H9 (cell line): ENCODE data around the gene PAMR1. TPM values are rescaled to one million over a fixed set of nuclear protein-coding genes. Genes with fewer than 3 reads are reported as not detected.
"Not testable (repeated sequence)": the region's sequence is repeated elsewhere in the genome, so short reads cannot be mapped to it uniquely, and the experiment has no call there.

ENCODE experiments used
- DNase-seq: peaks from one replicate; pipeline ENCODE4 v3.0.0-alpha.2; 2017
- H2AFZ ChIP-seq: one replicate; pipeline ENCODE4 v1.6.1; 2013; ENCODE audit warnings: mild to moderate bottlenecking, low read length, control low read depth, moderate library complexity
- H2AK5ac ChIP-seq: 2 replicates; pipeline ENCODE4 v1.6.1; 2013; ENCODE audit warnings: low read length, control low read depth, mixed read lengths; ENCODE audit not compliant: insufficient read length
- H2BK120ac ChIP-seq: one replicate; pipeline ENCODE4 v1.6.1; 2013; ENCODE audit warnings: low read depth, mild to moderate bottlenecking, low read length, control low read depth, inconsistent platforms; ENCODE audit not compliant: poor library complexity, severe bottlenecking
- H2BK12ac ChIP-seq: 2 replicates; pipeline ENCODE4 v1.6.1; 2013; ENCODE audit warnings: low read length, control low read depth, mixed read lengths, low read depth; ENCODE audit not compliant: insufficient read length
- H2BK15ac ChIP-seq: 2 replicates; pipeline ENCODE4 v1.6.1; 2013; ENCODE audit warnings: low read depth, low read length, control low read depth
- H2BK20ac ChIP-seq: one replicate; pipeline ENCODE4 v1.6.1; 2013; ENCODE audit warnings: low read depth, mild to moderate bottlenecking, low read length, control low read depth, inconsistent platforms; ENCODE audit not compliant: poor library complexity, severe bottlenecking
- H2BK5ac ChIP-seq: 2 replicates; pipeline ENCODE4 v1.6.1; 2013; ENCODE audit warnings: low read length, control low read depth, mixed read lengths; ENCODE audit not compliant: insufficient read length
- H3K14ac ChIP-seq: 2 replicates; pipeline ENCODE4 v1.6.1; 2013; ENCODE audit warnings: low read length, control low read depth; ENCODE audit not compliant: insufficient read depth
- H3K18ac ChIP-seq: 2 replicates; pipeline ENCODE4 v1.6.1; 2013; ENCODE audit warnings: low read depth, mild to moderate bottlenecking, mixed read lengths, low read length, control low read depth; ENCODE audit not compliant: insufficient read length
- H3K23ac ChIP-seq: 2 replicates; pipeline ENCODE4 v1.6.1; 2013; ENCODE audit warnings: low read length, control low read depth, mixed read lengths, low read depth; ENCODE audit not compliant: insufficient read length
- H3K23me2 ChIP-seq: 2 replicates; pipeline ENCODE4 v1.6.1; 2013; ENCODE audit warnings: low read depth, mild to moderate bottlenecking, mixed read lengths, low read length, control low read depth; ENCODE audit not compliant: insufficient read length, poor library complexity, severe bottlenecking
- H3K27ac ChIP-seq: 2 replicates; pipeline ENCODE4 v1.5.1; 2013; ENCODE audit warnings: low read length, control low read depth, mixed read lengths, low read depth; ENCODE audit not compliant: insufficient read length
- H3K27me3 ChIP-seq: 2 replicates; pipeline ENCODE4 v1.6.1; 2013; ENCODE audit warnings: low read length, control low read depth, inconsistent platforms; ENCODE audit not compliant: insufficient read depth
- H3K4ac ChIP-seq: 2 replicates; pipeline ENCODE4 v1.6.1; 2013; ENCODE audit warnings: low read depth, mild to moderate bottlenecking, control low read depth, inconsistent platforms, low read length, moderate library complexity
- H3K4me1 ChIP-seq: 2 replicates; pipeline ENCODE4 v1.6.1; 2013; ENCODE audit warnings: low read length, control low read depth, inconsistent platforms; ENCODE audit not compliant: insufficient read depth
- H3K4me2 ChIP-seq: 2 replicates; pipeline ENCODE4 v1.6.1; 2013; ENCODE audit warnings: low read length, control low read depth, mixed read lengths; ENCODE audit not compliant: insufficient read length, insufficient read depth
- H3K56ac ChIP-seq: 2 replicates; pipeline ENCODE4 v1.6.1; 2013; ENCODE audit warnings: low read depth, mild to moderate bottlenecking, mixed read lengths, low read length, control low read depth; ENCODE audit not compliant: insufficient read length
- H3K79me1 ChIP-seq: 2 replicates; pipeline ENCODE4 v1.6.1; 2013; ENCODE audit warnings: low read depth, mild to moderate bottlenecking, moderate library complexity, low read length, control low read depth, inconsistent platforms; ENCODE audit not compliant: insufficient read depth, poor library complexity, severe bottlenecking
- H3K79me2 ChIP-seq: 2 replicates; pipeline ENCODE4 v1.6.1; 2013; ENCODE audit warnings: low read length, control low read depth, inconsistent platforms; ENCODE audit not compliant: insufficient read depth
- H3K9ac ChIP-seq: 2 replicates; pipeline ENCODE4 v1.6.1; 2013; ENCODE audit warnings: low read length, control low read depth, mixed read lengths; ENCODE audit not compliant: insufficient read length; ENCODE audit errors: extremely low read depth
- H3K9me3 ChIP-seq: one replicate; pipeline ENCODE4 v1.6.1; 2013; ENCODE audit warnings: low read depth, low read length, inconsistent platforms; ENCODE audit not compliant: control insufficient read depth
- H3T11ph ChIP-seq: one replicate; pipeline ENCODE4 v1.6.1; 2013; ENCODE audit warnings: mild to moderate bottlenecking, low read length, control low read depth, inconsistent platforms
- H4K20me1 ChIP-seq: one replicate; pipeline ENCODE4 v1.6.1; 2013; ENCODE audit not compliant: control insufficient read depth, insufficient read length, insufficient read depth
- H4K5ac ChIP-seq: 2 replicates; pipeline ENCODE4 v1.6.1; 2013; ENCODE audit warnings: low read depth, mild to moderate bottlenecking, mixed read lengths, low read length, control low read depth; ENCODE audit not compliant: insufficient read length
- H4K8ac ChIP-seq: replicated peaks from 2 replicates; pipeline ENCODE4 v1.6.1; 2013; ENCODE audit warnings: low read length, control low read depth, mixed read lengths, low read depth; ENCODE audit not compliant: insufficient read length
- H4K91ac ChIP-seq: 2 replicates; pipeline ENCODE4 v1.6.1; 2013; ENCODE audit warnings: low read depth, mild to moderate bottlenecking, moderate library complexity, mixed read lengths, low read length, control low read depth; ENCODE audit not compliant: insufficient read length
- H3K27ac Mint-ChIP-seq, 3 experiments: 2 replicates in 2 of 3; 3 replicates in 1 of 3; pipeline ENCODE4 v1.8.0; 2020 to 2021; ENCODE audit warnings: mixed read lengths in 3 of 3, mild to moderate bottlenecking in 1 of 3, moderate library complexity in 1 of 3
- H3K27me3 Mint-ChIP-seq: 2 replicates; pipeline ENCODE4 v1.8.0; 2021; ENCODE audit warnings: low read depth, mild to moderate bottlenecking, moderate library complexity, mixed read lengths
- H3K36me3 Mint-ChIP-seq, 3 experiments: 2 replicates in 2 of 3; 3 replicates in 1 of 3; pipeline ENCODE4 v1.8.0; 2020 to 2021; ENCODE audit warnings: low read depth in 3 of 3, mixed read lengths in 3 of 3; ENCODE audit not compliant: insufficient read depth in 1 of 3
- H3K4me1 Mint-ChIP-seq, 2 experiments: 2 replicates each; pipeline ENCODE4 v1.8.0; 2020; ENCODE audit warnings: mixed read lengths in 2 of 2
- H3K4me3 Mint-ChIP-seq, 2 experiments: 2 replicates in 1 of 2; 3 replicates in 1 of 2; pipeline ENCODE4 v1.8.0; 2020 to 2021; ENCODE audit warnings: mild to moderate bottlenecking in 2 of 2, mixed read lengths in 2 of 2, moderate library complexity in 1 of 2
- H3K9me3 Mint-ChIP-seq, 2 experiments: 2 replicates in 1 of 2; 3 replicates in 1 of 2; pipeline ENCODE4 v1.8.0; 2020; ENCODE audit warnings: mild to moderate bottlenecking in 2 of 2, mixed read lengths in 2 of 2, moderate library complexity in 1 of 2
- WGBS: extraction: QIAGEN DNeasy Blood & Tissue Kit; methylation state at CpG from one replicate; pipeline ENCODE4 v1.1.7; 2013; ENCODE audit warnings: missing lambda C conversion rate, low lambda C conversion rate, mixed read lengths; ENCODE audit not compliant: insufficient read length; ENCODE audit errors: extremely low coverage; 5-methylcytosine and 5-hydroxymethylcytosine counted together
- total RNA-seq: library from RNA; stranded (reverse); gene quantifications from 2 replicates; pipeline ENCODE4 v1.2.1, GENCODE V29; 2021
- TF ChIP-seq, protein P1 (sequence below): fragments of 200-600 bp; sonication (generic); conservative IDR thresholded peaks from 3 replicates; pipeline ENCODE4 v1.8.0; 2021; ENCODE audit warnings: antibody characterized with exemption, mild to moderate bottlenecking

The PAMR1 gene
- total RNA-seq, 1 experiment from 2014 or later = 2.4 TPM

DNA sequence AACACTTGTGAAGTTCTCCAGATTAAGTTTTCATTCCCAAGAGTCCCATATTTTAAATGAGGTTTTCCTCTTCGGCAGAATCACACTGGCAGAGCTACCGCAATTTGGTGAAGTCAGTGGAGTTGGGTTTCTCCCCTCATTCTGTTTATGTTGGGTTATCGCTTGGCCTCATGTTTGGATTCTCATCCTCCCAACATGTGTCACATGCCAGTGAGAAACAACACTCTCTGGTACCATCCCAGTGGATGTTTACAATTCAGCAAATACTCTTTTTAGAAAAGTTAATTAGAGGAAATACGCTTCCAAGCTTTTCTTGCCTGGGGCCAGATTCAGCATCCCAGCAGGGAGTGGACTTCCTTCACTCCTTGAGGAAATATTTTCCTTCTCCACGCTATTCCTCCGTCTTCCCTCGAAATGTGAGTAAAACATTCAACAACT lies 2.1 kb downstream of the PAMR1 start:
- Histone ChIP-seq H3K23me2 (peaks cover 12% of the 10 kb centered on the region), H3K9ac (no peak overlapping the region), H3K27ac (no peak overlapping the region), H4K20me1 (no peaks in the 10 kb centered on the region), H4K91ac (no peak overlapping the region), H2AK5ac (no peak overlapping the region), H3K4ac (no peak overlapping the region), H2BK12ac (no peak overlapping the region), H3K23ac (no peak overlapping the region), H3K18ac (no peak overlapping the region), H3K14ac (no peak overlapping the region), H2BK15ac (no peak overlapping the region), H2BK120ac (no peak overlapping the region), H3K9me3 (no peaks in the 10 kb centered on the region), H3K4me1 (peaks cover 4% of the 10 kb centered on the region; the same call in 1 of the 2 replicates), H3K79me2 (no peaks in the 10 kb centered on the region), H4K5ac (no peak overlapping the region), H3K56ac (no peak overlapping the region), H3K79me1 (no peaks in the 10 kb centered on the region), H3K27me3 (no peaks in the 10 kb centered on the region; the same call in 1 of the 2 replicates), H2BK20ac (no peak overlapping the region), H3K4me2 (no peak overlapping the region), H3T11ph (no peak overlapping the region), H2AFZ (no peak overlapping the region), H2BK5ac (no peak overlapping the region), H4K8ac (no peak overlapping the region)
- Mint-ChIP-seq H3K4me1 (peaks cover 22 to 31% of the 10 kb centered on the region in 2 experiments), H3K27me3 (peaks cover 52% of the 10 kb centered on the region), H3K9me3 (peaks cover 1 to 6% of the 10 kb centered on the region in 2 experiments; a peak in 2 of 5 replicates), H3K27ac (no peak overlapping the region), H3K36me3 (peaks cover 0 to 6% (median 0%) of the 10 kb centered on the region in 3 experiments; a peak in 3 of 7 replicates), H3K4me3 (no peak overlapping the region)
- no CpG with 5 or more reads among the region's 7 CpGs for WGBS
- no peak for DNase-seq
- TF ChIP-seq, protein P1, sequence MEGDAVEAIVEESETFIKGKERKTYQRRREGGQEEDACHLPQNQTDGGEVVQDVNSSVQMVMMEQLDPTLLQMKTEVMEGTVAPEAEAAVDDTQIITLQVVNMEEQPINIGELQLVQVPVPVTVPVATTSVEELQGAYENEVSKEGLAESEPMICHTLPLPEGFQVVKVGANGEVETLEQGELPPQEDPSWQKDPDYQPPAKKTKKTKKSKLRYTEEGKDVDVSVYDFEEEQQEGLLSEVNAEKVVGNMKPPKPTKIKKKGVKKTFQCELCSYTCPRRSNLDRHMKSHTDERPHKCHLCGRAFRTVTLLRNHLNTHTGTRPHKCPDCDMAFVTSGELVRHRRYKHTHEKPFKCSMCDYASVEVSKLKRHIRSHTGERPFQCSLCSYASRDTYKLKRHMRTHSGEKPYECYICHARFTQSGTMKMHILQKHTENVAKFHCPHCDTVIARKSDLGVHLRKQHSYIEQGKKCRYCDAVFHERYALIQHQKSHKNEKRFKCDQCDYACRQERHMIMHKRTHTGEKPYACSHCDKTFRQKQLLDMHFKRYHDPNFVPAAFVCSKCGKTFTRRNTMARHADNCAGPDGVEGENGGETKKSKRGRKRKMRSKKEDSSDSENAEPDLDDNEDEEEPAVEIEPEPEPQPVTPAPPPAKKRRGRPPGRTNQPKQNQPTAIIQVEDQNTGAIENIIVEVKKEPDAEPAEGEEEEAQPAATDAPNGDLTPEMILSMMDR = no peak

DNA sequence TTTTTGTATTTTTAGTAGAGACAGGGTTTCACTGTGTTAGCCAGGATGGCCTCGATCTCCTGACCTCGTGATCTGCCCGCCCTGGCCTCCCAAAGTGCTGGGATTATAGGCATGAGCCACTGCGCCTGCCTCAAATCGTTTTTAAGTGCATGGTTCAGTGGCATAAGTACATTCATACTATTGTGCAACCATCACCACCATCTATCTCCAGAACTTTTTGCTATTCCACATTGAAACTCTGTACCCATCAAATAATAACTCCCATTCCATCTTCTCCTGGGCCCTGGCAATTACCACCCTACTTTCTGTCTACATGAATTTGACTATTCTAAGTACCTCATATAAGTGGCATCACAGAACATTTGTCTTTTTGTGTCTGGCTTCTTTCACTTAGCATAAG lies 3.3 kb downstream of the PAMR1 start:
- not testable (repeated sequence) for H2BK15ac ChIP-seq, H2BK5ac ChIP-seq, H3K4me1 ChIP-seq, H3T11ph ChIP-seq, H3K9ac ChIP-seq, H3K4me2 ChIP-seq, H3K9me3 Mint-ChIP-seq, H4K5ac ChIP-seq, H3K79me2 ChIP-seq, H3K56ac ChIP-seq, H2BK120ac ChIP-seq, H2BK12ac ChIP-seq, H3K79me1 ChIP-seq, H2AFZ ChIP-seq, H3K23ac ChIP-seq, H3K4ac ChIP-seq, H4K8ac ChIP-seq, H2BK20ac ChIP-seq, DNase-seq, H2AK5ac ChIP-seq, H3K18ac ChIP-seq, H3K27me3 ChIP-seq, H3K14ac ChIP-seq, H3K36me3 Mint-ChIP-seq, H3K4me3 Mint-ChIP-seq, H4K91ac ChIP-seq, H3K27ac ChIP-seq, H4K20me1 ChIP-seq, H3K27ac Mint-ChIP-seq, H3K9me3 ChIP-seq
- peaks cover 12% of the 10 kb centered on the region for H3K23me2 ChIP-seq
- Mint-ChIP-seq H3K27me3 (peaks cover 45% of the 10 kb centered on the region), H3K4me1 (peaks cover 20 to 30% of the 10 kb centered on the region in 2 experiments)
- no CpG with 5 or more reads among the region's 5 CpGs for WGBS
